B cell (primary cell): ENCODE data around the gene TTC28. TPM values are rescaled to one million over a fixed set of nuclear protein-coding genes. Genes with fewer than 3 reads are reported as not detected.

Experiments
- ATAC-seq: fragments of 200-7000 bp; cut with Tn5 transposase; one replicate; pipeline ENCODE4 v1.10.0; 2021; ENCODE audit warnings: low read depth, mild to moderate bottlenecking, moderate number of reproducible peaks, moderate library complexity
- CTCF ChIA-PET: fragments of 350-600 bp; sonication (Branson Sonifier 250); formaldehyde crosslinking; loops from one replicate; lab custom pipeline; 2021; ENCODE audit warnings: antibody characterized with exemption, inconsistent platforms; lab: Charles Lee
- POLR2A ChIA-PET: fragments of 350-600 bp; sonication (Branson Sonifier 250); formaldehyde crosslinking; loops from one replicate; lab custom pipeline; 2021; ENCODE audit warnings: antibody characterized with exemption; lab: Charles Lee
- DNase-seq: peaks from one replicate; pipeline ENCODE4 v3.0.0; 2013
- H2AFZ ChIP-seq: 2 replicates; pipeline ENCODE4 v1.6.1; 2012; ENCODE audit warnings: mild to moderate bottlenecking, low read depth, low read length; ENCODE audit not compliant: insufficient read depth, poor library complexity, severe bottlenecking
- H3K27ac ChIP-seq, 2 donors: 1 replicate in 1 of 2; 2 replicates in 1 of 2; pipeline ENCODE4 v1.5.1; 2012 to 2013; ENCODE audit warnings: low read length in 2 of 2, mild to moderate bottlenecking in 2 of 2, moderate library complexity in 1 of 2
- H3K27me3 ChIP-seq, 4 experiments: fragments of 200-600 bp in 1 of 4; sonication (generic) in 1 of 4; replicated peaks in 1 of 4; 1 replicate in 2 of 4; 2 replicates in 2 of 4; pipeline versions ENCODE4 v1.6.1 to v1.7.0; 2013 to 2016; ENCODE audit warnings: low read length in 3 of 4, mild to moderate bottlenecking in 2 of 4, mixed read lengths in 1 of 4, moderate library complexity in 1 of 4; ENCODE audit not compliant: insufficient read depth in 4 of 4, control insufficient read depth in 3 of 4; ENCODE audit errors: control extremely low read depth in 1 of 4
- H3K36me3 ChIP-seq, 2 experiments: replicated peaks in 1 of 2; 1 replicate in 1 of 2; 2 replicates in 1 of 2; pipeline versions ENCODE4 v1.6.1 to v1.7.1; 2013; ENCODE audit warnings: low read length in 1 of 2; ENCODE audit not compliant: insufficient read depth in 2 of 2, control insufficient read depth in 1 of 2; ENCODE audit errors: control extremely low read depth in 1 of 2, extremely low read depth in 1 of 2
- H3K4me1 ChIP-seq, 2 donors: fragments of 200-600 bp in 1 of 2; sonication (generic) in 1 of 2; 1 replicate in 1 of 2; 2 replicates in 1 of 2; pipeline versions ENCODE4 v1.5.1 to v1.6.1; 2013 to 2017; ENCODE audit warnings: low read length in 2 of 2; ENCODE audit not compliant: control insufficient read depth in 2 of 2, insufficient read depth in 2 of 2
- H3K4me2 ChIP-seq: replicated peaks from 2 replicates; pipeline ENCODE3; 2012; ENCODE audit warnings: mild to moderate bottlenecking, low read depth, low read length; ENCODE audit not compliant: poor library complexity, severe bottlenecking
- H3K4me3 ChIP-seq, 5 experiments: fragments of 200-600 bp in 1 of 5; sonication (generic) in 1 of 5; 1 replicate in 3 of 5; 2 replicates in 2 of 5; pipeline versions ENCODE4 v1.5.1 to v1.7.0; 2011 to 2016; ENCODE audit warnings: low read length in 4 of 5, mild to moderate bottlenecking in 4 of 5, low read depth in 2 of 5, control low read depth in 1 of 5, moderate library complexity in 1 of 5; ENCODE audit not compliant: insufficient read depth in 1 of 5; ENCODE audit errors: control extremely low read depth in 1 of 5, extremely low read depth in 1 of 5
- H3K79me2 ChIP-seq: fragments of 200-600 bp; sonication (generic); one replicate; pipeline ENCODE4 v1.6.0; 2016; ENCODE audit warnings: low read length; ENCODE audit not compliant: control insufficient read depth, insufficient read depth
- H3K9ac ChIP-seq: fragments of 200-600 bp; sonication (generic); 2 replicates; pipeline ENCODE4 v1.6.1; 2017; ENCODE audit warnings: mild to moderate bottlenecking, low read length, moderate library complexity
- H3K9me3 ChIP-seq, 3 donors: one replicate each; pipeline versions ENCODE4 v1.6.1 to v1.7.1; 2013; ENCODE audit warnings: low read length in 2 of 3; ENCODE audit not compliant: control insufficient read depth in 2 of 3, insufficient read depth in 1 of 3; ENCODE audit errors: control extremely low read depth in 1 of 3
- H4K20me1 ChIP-seq: 2 replicates; pipeline ENCODE4 v1.6.0; 2012; ENCODE audit warnings: mild to moderate bottlenecking, low read length; ENCODE audit not compliant: insufficient read depth, control insufficient read depth, poor library complexity, severe bottlenecking
- H3K27ac Mint-ChIP-seq: one replicate; pipeline ENCODE4 v1.8.0; 2021; ENCODE audit warnings: mixed read lengths
- H3K27me3 Mint-ChIP-seq: one replicate; pipeline ENCODE4 v1.8.0; 2021; ENCODE audit warnings: mixed read lengths
- H3K4me1 Mint-ChIP-seq: one replicate; pipeline ENCODE4 v1.8.0; 2021; ENCODE audit warnings: mixed read lengths
- H3K4me3 Mint-ChIP-seq: one replicate; pipeline ENCODE4 v1.8.0; 2021; ENCODE audit warnings: mixed read lengths
- H3K9me3 Mint-ChIP-seq: one replicate; pipeline ENCODE4 v1.8.0; 2022; ENCODE audit warnings: mixed read lengths; ENCODE audit not compliant: insufficient read depth
- CTCF ChIP-seq: fragments of 200-600 bp; IDR thresholded peaks from one replicate; pipeline ENCODE4 v1.8.0; 2022; ENCODE audit warnings: antibody characterized with exemption, mild to moderate bottlenecking
- EZH2 ChIP-seq: IDR thresholded peaks from 2 replicates; pipeline ENCODE4 v1.6.1; 2012; ENCODE audit warnings: borderline replicate concordance, low read depth, mild to moderate bottlenecking, moderate library complexity, low read length; ENCODE audit not compliant: insufficient read depth, poor library complexity, severe bottlenecking
- WGBS: methylation state at CpG from one replicate; pipeline ENCODE4 v1.1.5; 2013; ENCODE audit warnings: missing lambda C conversion rate; ENCODE audit not compliant: insufficient coverage; 5-methylcytosine and 5-hydroxymethylcytosine counted together
- intact Hi-C: fragments of 100-400 bp; cut with micrococcal nuclease; formaldehyde crosslinking; loops from one replicate; pipeline ENCODE4 v1.10.0; 2022
- polyA plus RNA-seq: library from polyadenylated mRNA; depleted of rRNA; stranded (reverse); fragments of >200 nt; gene quantifications from 2 replicates; pipeline ENCODE4 v1.2.3, GENCODE V29; 2012
- total RNA-seq, 2 donors: library from RNA; stranded (reverse); fragments of 120-200 nt in 1 of 2; gene quantifications; 1 replicate in 1 of 2; 2 replicates in 1 of 2; pipeline versions ENCODE4 v1.2.3 to v1.2.4, GENCODE V29; 2013 to 2022

Gene TTC28
- total and polyA plus RNA-seq, 2 donors (not counting 1 experiment from before 2014, with no cell fraction given) = 4.5 to 7.3 TPM

GRCh38 chr22:28714043-28714628 is 34.5 kb upstream of the TTC28 start:
- H3K4me3 Mint-ChIP-seq = no peak overlapping the region
- H4K20me1 ChIP-seq = no peaks in the 10 kb centered on the region
- H3K27ac Mint-ChIP-seq = no peak overlapping the region
- ChIA-PET CTCF (no interaction called here), POLR2A (no interaction called here)
- H3K4me1 ChIP-seq = no peaks in the 10 kb centered on the region
- H3K27me3 Mint-ChIP-seq = no peaks in the 10 kb centered on the region
- H3K4me2 ChIP-seq = no peak overlapping the region
- DNase-seq (no peak), ATAC-seq (no peak)
- no peak for TF ChIP-seq CTCF
- no peak for TF ChIP-seq EZH2
- WGBS = no CpG with 5 or more reads among the region's 2 CpGs
- no peak overlapping the region for H3K9ac ChIP-seq
- no peaks in the 10 kb centered on the region for H3K9me3 Mint-ChIP-seq
- H3K36me3 ChIP-seq = peaks cover 5 to 15% of the 10 kb centered on the region in 2 experiments
- H3K4me1 Mint-ChIP-seq = no peaks in the 10 kb centered on the region
- no peak overlapping the region for H3K4me3 ChIP-seq
- H3K9me3 ChIP-seq = no peaks in the 10 kb centered on the region
- no peak overlapping the region for H2AFZ ChIP-seq
- intact Hi-C loops = no loop called here
- no peaks in the 10 kb centered on the region for H3K79me2 ChIP-seq
- no peak overlapping the region for H3K27ac ChIP-seq
- H3K27me3 ChIP-seq = no peaks in the 10 kb centered on the region

- Histone ChIP-seq H3K9me3 (no peaks in the 10 kb centered on the region), H3K27me3 (no peaks in the 10 kb centered on the region), H2AFZ (no peak overlapping the region), H3K36me3 (peaks cover 4 to 9% of the 10 kb centered on the region in 2 experiments), H3K4me3 (no peak overlapping the region), H3K4me2 (no peak overlapping the region), H4K20me1 (no peaks in the 10 kb centered on the region), H3K79me2 (no peaks in the 10 kb centered on the region), H3K4me1 (peaks cover 5% of the 10 kb centered on the region in 2 donors), H3K9ac (no peak overlapping the region), H3K27ac (no peak overlapping the region)
- Mint-ChIP-seq H3K27ac (no peak overlapping the region), H3K9me3 (no peaks in the 10 kb centered on the region), H3K4me1 (peaks cover 5% of the 10 kb centered on the region), H3K4me3 (no peak overlapping the region), H3K27me3 (no peaks in the 10 kb centered on the region)
- no peak for ATAC-seq
- TF ChIP-seq EZH2 (no peak), CTCF (no peak)
- POLR2A ChIA-PET = no interaction called here
- DNase-seq = no peak
- CTCF ChIA-PET = interaction anchor here (0.6 kb wide), 1 partner anchor 1379 kb away, joined by 3 read pairs; no protein-coding TSS in a partner anchor
- intact Hi-C loops = no loop called here
- WGBS = no CpG with 5 or more reads among the region's 6 CpGs
Measured at GRCh38 chr22:28711820-28712777, 32.5 kb upstream of the TTC28 start.
